ENCODE data around the gene SLC13A2. TPM values are rescaled to one million over a fixed set of nuclear protein-coding genes. Genes with fewer than 3 reads are reported as not detected.

The SLC13A2 gene
- total RNA-seq, 1 experiment from 2014 or later = not detected

DNA sequence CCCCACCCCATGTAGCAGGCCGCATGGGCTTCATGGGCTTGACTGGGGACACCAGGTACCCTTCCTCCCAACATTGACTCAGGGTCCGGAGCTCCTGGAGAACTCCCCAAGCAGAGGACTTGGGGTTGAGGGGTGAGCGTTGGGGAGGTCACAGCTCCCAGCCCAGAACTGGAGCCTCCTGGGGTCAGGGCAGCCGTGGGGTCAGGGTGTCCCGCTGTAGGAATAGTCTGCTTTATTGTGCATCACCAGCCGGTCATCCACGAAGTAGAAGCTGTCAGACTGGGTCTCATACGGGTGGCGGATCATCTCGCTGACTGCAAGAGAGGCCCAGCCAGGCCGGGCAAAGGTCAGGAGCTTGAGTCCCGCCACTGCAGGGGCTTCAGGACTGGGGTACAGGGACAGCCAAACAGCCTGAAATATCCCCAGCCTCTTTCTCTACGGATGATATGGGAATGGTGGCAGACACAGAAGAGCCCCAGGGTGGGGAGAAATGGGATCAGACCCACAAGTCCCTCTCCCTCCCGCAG is 73.7 kb downstream of the SLC13A2 start:
- BruUV-seq (replicated peaks) = no TSS peak
- H3K9ac ChIP-seq (ENCODE audit: low read length) = no peak overlapping the region

More for the DNA sequence above, 73.7 kb downstream of the SLC13A2 start:
- Histone ChIP-seq H2AFZ (ENCODE audit: low read depth, low read length, poor library complexity, severe bottlenecking) (no peak overlapping the region), H3K27ac (ENCODE audit: low read depth, low read length) (no peak overlapping the region), H4K20me1 (ENCODE audit: insufficient read depth) (no peaks in the 10 kb centered on the region), H3K36me3 (ENCODE audit: control insufficient read depth in 1 of 2, insufficient read depth in 2 of 2, low read length in 2 of 2) (peaks cover 0 to 4% of the 10 kb centered on the region in 2 experiments; a peak in 2 of 4 replicates), H3K9me2 (ENCODE audit: insufficient read depth) (no peaks in the 10 kb centered on the region), H3K4me3 (replicated peaks in 1 of 2; ENCODE audit: low read depth in 1 of 2, low read length in 2 of 2) (no peak overlapping the region), H3K79me2 (ENCODE audit: insufficient read depth, low read length) (peaks cover 16% of the 10 kb centered on the region; the same call in 1 of the 2 replicates), H3K9me3 (ENCODE audit: control insufficient read depth in 1 of 2, insufficient read depth in 1 of 2, low read depth in 1 of 2, low read length in 2 of 2) (no peaks in the 10 kb centered on the region), H3K4me1 (ENCODE audit: control insufficient read depth in 1 of 2, insufficient read depth in 2 of 2, low read length in 2 of 2) (peaks cover 2 to 20% of the 10 kb centered on the region in 2 experiments; a peak in 2 of 4 replicates), H3K27me3 (ENCODE audit: insufficient read depth, low read length) (no peaks in the 10 kb centered on the region), H3K4me2 (ENCODE audit: low read length) (no peak overlapping the region)
- ChIA-PET CTCF (interaction anchor here (1.6 kb wide), 1 partner anchor 11 kb away, joined by 3 read pairs; no protein-coding TSS in a partner anchor), RAD21 (ENCODE audit: low non-redundant PET in 1 of 2, low total read pairs in 2 of 2, uncharacterized antibody in 2 of 2, unreplicated experiment in 2 of 2) (no interaction called here), POLR2A (no interaction called here)
- DNase-seq (ENCODE audit: low read depth, low spot score) = no peak
- no peak for TF ChIP-seq CBX3 (IDR thresholded peaks at IDR 0.05; ENCODE audit: low read depth)
- ATAC-seq = no peak
- intact Hi-C loops (cut with micrococcal nuclease) = no loop called here

Other genes starting within 250 kb of the SLC13A2 start
- 55.6 TPM for gene TMEM97, start 154.4 kb upstream of the SLC13A2 start, total RNA-seq (2021; ENCODE audit: unreplicated experiment)
- 21.7 TPM for gene IFT20, start 138.2 kb upstream of the SLC13A2 start, total RNA-seq (2021; ENCODE audit: unreplicated experiment)
- 33.4 TPM for gene TNFAIP1, start 137.9 kb upstream of the SLC13A2 start, total RNA-seq (2021; ENCODE audit: unreplicated experiment)
- gene POLDIP2, start 116.1 kb upstream of the SLC13A2 start, total RNA-seq (2021; ENCODE audit: unreplicated experiment) = 78.0 TPM
- gene SEBOX, start 108.4 kb upstream of the SLC13A2 start, total RNA-seq (2021; ENCODE audit: unreplicated experiment) = not detected
- 1.5 TPM for gene VTN, start 103.3 kb upstream of the SLC13A2 start, total RNA-seq (2021; ENCODE audit: unreplicated experiment)
- 1.3 TPM for gene SARM1, start 102.0 kb upstream of the SLC13A2 start, total RNA-seq (2021; ENCODE audit: unreplicated experiment)
- gene SLC46A1, start 67.4 kb upstream of the SLC13A2 start, total RNA-seq (2021; ENCODE audit: unreplicated experiment) = 17.8 TPM
- not detected for gene FOXN1, start 32.7 kb downstream of the SLC13A2 start, total RNA-seq (2021; ENCODE audit: unreplicated experiment)
- 43.2 TPM for gene UNC119, start 79.0 kb downstream of the SLC13A2 start, total RNA-seq (2021; ENCODE audit: unreplicated experiment)
- 45.8 TPM for gene PIGS, start 97.9 kb downstream of the SLC13A2 start, total RNA-seq (2021; ENCODE audit: unreplicated experiment)
- 82.8 TPM for gene ALDOC, start 103.3 kb downstream of the SLC13A2 start, total RNA-seq (2021; ENCODE audit: unreplicated experiment)
- 94.9 TPM for gene SPAG5, start 125.4 kb downstream of the SLC13A2 start, total RNA-seq (2021; ENCODE audit: unreplicated experiment)
- 18.9 TPM for gene RSKR, start 140.5 kb downstream of the SLC13A2 start, total RNA-seq (2021; ENCODE audit: unreplicated experiment)
- 140 TPM for gene BLTP2, start 171.5 kb downstream of the SLC13A2 start, total RNA-seq (2021; ENCODE audit: unreplicated experiment)
- 41.3 TPM for gene SDF2, start 188.3 kb downstream of the SLC13A2 start, total RNA-seq (2021; ENCODE audit: unreplicated experiment)
- 62.1 TPM for gene SUPT6H, start 188.6 kb downstream of the SLC13A2 start, total RNA-seq (2021; ENCODE audit: unreplicated experiment)
- gene PROCA1, start 238.2 kb downstream of the SLC13A2 start, total RNA-seq (2021; ENCODE audit: unreplicated experiment) = 0.96 TPM
- 0.59 TPM for gene RAB34, start 244.2 kb downstream of the SLC13A2 start, total RNA-seq (2021; ENCODE audit: unreplicated experiment)
- gene RPL23A, start 246.3 kb downstream of the SLC13A2 start, total RNA-seq (2021; ENCODE audit: unreplicated experiment) = 2,087 TPM

Data from HCT116 (cell line).